ENCODE results near the gene TTPAL. TPM values are rescaled to one million over a fixed set of nuclear protein-coding genes. Genes with fewer than 3 reads are reported as not detected.

The TTPAL gene
- total RNA-seq, 1 experiment from 2014 or later, result 20.4 TPM

DNA sequence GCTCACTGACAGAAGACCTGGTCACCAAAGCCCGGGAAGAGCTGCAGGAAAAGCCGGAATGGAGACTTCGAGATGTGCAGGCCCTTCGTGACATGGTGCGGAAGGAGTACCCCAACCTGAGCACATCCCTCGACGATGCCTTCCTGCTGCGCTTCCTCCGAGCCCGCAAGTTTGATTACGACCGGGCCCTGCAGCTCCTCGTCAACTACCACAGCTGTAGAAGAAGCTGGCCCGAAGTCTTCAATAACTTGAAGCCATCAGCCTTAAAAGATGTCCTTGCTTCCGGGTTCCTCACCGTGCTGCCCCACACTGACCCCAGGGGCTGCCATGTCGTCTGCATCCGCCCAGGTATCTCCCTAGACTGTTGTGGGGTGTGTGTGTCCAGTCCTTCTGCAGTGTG is 4.4 kb downstream of the TTPAL start:
- Histone ChIP-seq H3K4me3 (replicated peaks in 1 of 2; ENCODE audit: low read depth in 1 of 2, low read length in 2 of 2) (no peak overlapping the region), H3K36me3 (ENCODE audit: control insufficient read depth in 1 of 2, insufficient read depth in 2 of 2, low read length in 2 of 2) (peaks cover 13 to 20% of the 10 kb centered on the region in 2 experiments; a peak in 3 of 4 replicates), H2AFZ (ENCODE audit: low read depth, low read length, poor library complexity, severe bottlenecking) (no peak overlapping the region), H3K79me2 (ENCODE audit: insufficient read depth, low read length) (peaks cover 13% of the 10 kb centered on the region; the same call in 1 of the 2 replicates), H3K4me1 (ENCODE audit: control insufficient read depth in 1 of 2, insufficient read depth in 2 of 2, low read length in 2 of 2) (peaks cover 3 to 17% of the 10 kb centered on the region in 2 experiments; a peak in 2 of 4 replicates), H3K27me3 (ENCODE audit: insufficient read depth, low read length) (no peaks in the 10 kb centered on the region), H4K20me1 (ENCODE audit: insufficient read depth) (no peaks in the 10 kb centered on the region), H3K9ac (ENCODE audit: low read length) (no peak overlapping the region), H3K4me2 (ENCODE audit: low read length) (no peak overlapping the region), H3K9me2 (ENCODE audit: insufficient read depth) (no peaks in the 10 kb centered on the region), H3K27ac (ENCODE audit: low read depth, low read length) (no peak overlapping the region), H3K9me3 (ENCODE audit: control insufficient read depth in 1 of 2, insufficient read depth in 1 of 2, low read depth in 1 of 2, low read length in 2 of 2) (no peaks in the 10 kb centered on the region)
- no peak for DNase-seq (ENCODE audit: low read depth, low spot score)
- ChIA-PET CTCF (no interaction called here), POLR2A (interaction anchor here (0.6 kb wide), 1 partner anchor 38 kb away, joined by 7 read pairs; no protein-coding TSS in a partner anchor), RAD21 (ENCODE audit: low non-redundant PET in 1 of 2, low total read pairs in 2 of 2, uncharacterized antibody in 2 of 2, unreplicated experiment in 2 of 2) (no interaction called here)
- no peak for ATAC-seq
- no TSS peak for BruUV-seq (replicated peaks)
- intact Hi-C loops (cut with micrococcal nuclease), result no loop called here
- TF ChIP-seq ZNF274 (IDR thresholded peaks at IDR 0.05; ENCODE audit: low read depth, low read length), result no peak

DNA sequence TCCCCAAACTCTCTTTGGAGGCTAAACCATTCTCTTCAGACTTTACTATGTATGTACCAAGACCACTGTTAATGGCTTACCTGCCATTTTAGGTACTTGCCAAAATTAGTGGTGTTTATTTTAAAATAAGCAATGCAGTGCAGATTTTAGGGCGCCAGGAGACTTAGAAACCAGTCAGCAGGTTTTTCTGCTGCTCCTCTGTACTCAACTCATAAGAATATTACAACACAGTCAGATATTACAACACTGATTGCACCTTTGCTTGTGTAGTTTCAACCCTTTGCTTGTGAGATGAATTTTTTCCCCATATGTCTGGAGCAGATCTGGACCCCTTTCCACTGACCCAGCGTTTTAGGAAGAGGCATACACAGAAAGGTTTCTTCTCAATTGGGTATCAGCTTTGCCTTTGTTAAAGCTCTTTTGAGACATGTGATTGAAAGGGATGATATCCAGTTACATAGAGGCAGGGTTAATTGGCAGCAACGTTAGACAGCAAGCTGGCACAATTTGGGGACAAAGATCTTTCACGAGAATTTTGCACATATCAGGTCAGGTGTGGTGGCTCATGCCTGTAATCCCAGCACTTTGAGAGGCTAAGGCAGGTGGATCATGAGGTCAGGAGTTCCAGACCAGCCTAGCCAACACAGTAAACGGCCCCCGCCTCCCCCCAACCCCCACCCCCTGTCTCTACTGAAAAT is 6.2 kb downstream of the TTPAL start:
- intact Hi-C loops (cut with micrococcal nuclease), result no loop called here
- BruUV-seq (replicated peaks), result no TSS peak
- TF ChIP-seq EGR1 (IDR thresholded peaks at IDR 0.05; ENCODE audit: low read depth), result no peak
- TF ChIP-seq ZFX (IDR thresholded peaks at IDR 0.05), result no peak
- TF ChIP-seq POLR2AphosphoS5 (IDR thresholded peaks at IDR 0.05; ENCODE audit: low read depth, low read length), result no peak
- TF ChIP-seq REST (IDR thresholded peaks at IDR 0.05; ENCODE audit: low read depth), result no peak
- no peak for TF ChIP-seq YY1 (IDR thresholded peaks at IDR 0.05; ENCODE audit: extremely low read depth, insufficient replicate concordance, low read depth, low read length)
- TF ChIP-seq SIN3A (IDR thresholded peaks at IDR 0.05; ENCODE audit: low read depth), result no peak
- no peak for TF ChIP-seq EZH2phosphoT487 (IDR thresholded peaks at IDR 0.05; ENCODE audit: borderline replicate concordance)
- TF ChIP-seq FOSL1 (IDR thresholded peaks at IDR 0.05; ENCODE audit: low read depth), result no peak
- TF ChIP-seq RAD21 (IDR thresholded peaks at IDR 0.05; ENCODE audit: low read depth), result no peak
- TF ChIP-seq CBX3 (IDR thresholded peaks at IDR 0.05; ENCODE audit: low read depth), result no peak
- no peak for TF ChIP-seq ZNF274 (IDR thresholded peaks at IDR 0.05; ENCODE audit: low read depth, low read length)
- no peak for TF ChIP-seq CEBPB (IDR thresholded peaks at IDR 0.05; ENCODE audit: low read depth)
- TF ChIP-seq ZBTB33 (IDR thresholded peaks at IDR 0.05; ENCODE audit: extremely low read depth, insufficient replicate concordance, low read length), result no peak
- CTCF ChIA-PET, result no interaction called here
- H3K4me1 ChIP-seq (ENCODE audit: control insufficient read depth in 1 of 2, insufficient read depth in 2 of 2, low read length in 2 of 2), result peaks cover 0 to 4% of the 10 kb centered on the region in 2 experiments; a peak in 2 of 4 replicates
- no peaks in the 10 kb centered on the region for H4K20me1 ChIP-seq (ENCODE audit: insufficient read depth)
- no peak overlapping the region for H2AFZ ChIP-seq (ENCODE audit: low read depth, low read length, poor library complexity, severe bottlenecking)
- no peaks in the 10 kb centered on the region for H3K27me3 ChIP-seq (ENCODE audit: insufficient read depth, low read length)
- H3K9me3 ChIP-seq (ENCODE audit: control insufficient read depth in 1 of 2, insufficient read depth in 1 of 2, low read depth in 1 of 2, low read length in 2 of 2), result no peaks in the 10 kb centered on the region
- POLR2A ChIA-PET, result no interaction called here
- H3K4me3 ChIP-seq (replicated peaks in 1 of 2; ENCODE audit: low read depth in 1 of 2, low read length in 2 of 2), result no peak overlapping the region
- H3K4me2 ChIP-seq (ENCODE audit: low read length), result no peak overlapping the region
- H3K27ac ChIP-seq (ENCODE audit: low read depth, low read length), result no peak overlapping the region
- no peaks in the 10 kb centered on the region for H3K9me2 ChIP-seq (ENCODE audit: insufficient read depth)
- RAD21 ChIA-PET (ENCODE audit: low non-redundant PET in 1 of 2, low total read pairs in 2 of 2, uncharacterized antibody in 2 of 2, unreplicated experiment in 2 of 2), result no interaction called here
- ATAC-seq (no peak), DNase-seq (ENCODE audit: low read depth, low spot score) (no peak)
- H3K36me3 ChIP-seq (ENCODE audit: control insufficient read depth in 1 of 2, insufficient read depth in 2 of 2, low read length in 2 of 2), result peaks cover 20% of the 10 kb centered on the region in 2 experiments; a peak in 3 of 4 replicates
- H3K9ac ChIP-seq (ENCODE audit: low read length), result no peak overlapping the region
- peaks cover 2% of the 10 kb centered on the region; the same call in 1 of the 2 replicates for H3K79me2 ChIP-seq (ENCODE audit: insufficient read depth, low read length)

All from HCT116 (cell line).